WTC11 (cell line): ENCODE results near the gene FAM133A. TPM values are rescaled to one million over a fixed set of nuclear protein-coding genes. Genes with fewer than 3 reads are reported as not detected.

Experiments
- ATAC-seq: fragments of 200-7000 bp; cut with Tn5 transposase; 2 replicates; pipeline ENCODE4 v1.10.0; 2021; ENCODE audit warnings: mild to moderate bottlenecking, moderate library complexity
- CTCF ChIA-PET: fragments of 300-600 bp; sonication (Branson Sonifier 250); formaldehyde crosslinking; loops from one replicate; lab custom pipeline; 2021; ENCODE audit warnings: antibody characterized with exemption; lab: Charles Lee
- POLR2A ChIA-PET: fragments of 350-600 bp; sonication (Branson Sonifier 250); formaldehyde crosslinking; loops from one replicate; lab custom pipeline; 2021; ENCODE audit warnings: antibody characterized with exemption; lab: Charles Lee
- DNase-seq: peaks from one replicate; pipeline ENCODE4 v3.0.0; 2021; ENCODE audit warnings: low spot score
- H3K27ac Mint-ChIP-seq: 2 replicates; pipeline ENCODE4 v1.8.0; 2021; ENCODE audit warnings: mixed read lengths
- H3K27me3 Mint-ChIP-seq: 2 replicates; pipeline ENCODE4 v1.8.0; 2021; ENCODE audit warnings: low read depth, mild to moderate bottlenecking, moderate library complexity, mixed read lengths
- H3K36me3 Mint-ChIP-seq: 2 replicates; pipeline ENCODE4 v1.8.0; 2021; ENCODE audit warnings: mixed read lengths
- H3K4me1 Mint-ChIP-seq: 2 replicates; pipeline ENCODE4 v1.8.0; 2022; ENCODE audit warnings: mixed read lengths
- H3K4me3 Mint-ChIP-seq: 2 replicates; pipeline ENCODE4 v1.8.0; 2021; ENCODE audit warnings: mild to moderate bottlenecking, moderate library complexity, mixed read lengths
- H3K9me3 Mint-ChIP-seq: 2 replicates; pipeline ENCODE4 v1.8.0; 2021; ENCODE audit warnings: mixed read lengths
- CBFB ChIP-seq: sonication (generic); formaldehyde crosslinking; IDR thresholded peaks from 2 replicates; pipeline ENCODE4 v1.8.1; 2022; ENCODE audit warnings: mild to moderate bottlenecking, low read depth, missing genetic modification reagents
- CREM ChIP-seq: sonication (generic); formaldehyde crosslinking; IDR thresholded peaks from 2 replicates; pipeline ENCODE4 v1.8.1; 2022; ENCODE audit warnings: mild to moderate bottlenecking, missing genetic modification reagents, moderate library complexity
- FOXK1 ChIP-seq: sonication (generic); formaldehyde crosslinking; IDR thresholded peaks from 2 replicates; pipeline ENCODE4 v1.8.0; 2022; ENCODE audit warnings: mild to moderate bottlenecking, moderate library complexity, missing genetic modification reagents
- NFYB ChIP-seq: sonication (generic); formaldehyde crosslinking; conservative IDR thresholded peaks from 2 replicates; pipeline ENCODE4 v1.8.0; 2022; ENCODE audit warnings: low read depth, missing genetic modification reagents
- PRRX2 ChIP-seq: fragments of 250-450 bp; sonication (Bioruptor Pico); IDR thresholded peaks from 2 replicates; pipeline ENCODE4 v1.8.0; 2021; ENCODE audit warnings: mild to moderate bottlenecking
- RELA ChIP-seq: sonication (generic); formaldehyde crosslinking; IDR thresholded peaks from 2 replicates; pipeline ENCODE4 v1.8.1; 2022; ENCODE audit warnings: missing genetic modification reagents, mild to moderate bottlenecking, borderline replicate concordance
- RORB ChIP-seq: fragments of 250-450 bp; sonication (Bioruptor Pico); IDR thresholded peaks from 2 replicates; pipeline ENCODE4 v1.9.0; 2021; ENCODE audit warnings: mild to moderate bottlenecking
- SP1 ChIP-seq: sonication (generic); formaldehyde crosslinking; conservative IDR thresholded peaks from 2 replicates; pipeline ENCODE4 v1.8.1; 2022; ENCODE audit warnings: missing genetic modification reagents
- TEAD1 ChIP-seq: sonication (generic); formaldehyde crosslinking; IDR thresholded peaks from 2 replicates; pipeline ENCODE4 v1.8.0; 2022; ENCODE audit warnings: mild to moderate bottlenecking, missing genetic modification reagents
- ZNF121 ChIP-seq: sonication (generic); formaldehyde crosslinking; IDR thresholded peaks from 2 replicates; pipeline ENCODE4 v1.8.0; 2023; ENCODE audit warnings: missing genetic modification reagents
- ZNF317 ChIP-seq: sonication (generic); formaldehyde crosslinking; IDR thresholded peaks from 2 replicates; pipeline ENCODE4 v1.8.1; 2023; ENCODE audit warnings: low read depth, mild to moderate bottlenecking, moderate library complexity, missing genetic modification reagents, borderline replicate concordance
- total RNA-seq: library from RNA; stranded (reverse); gene quantifications from 3 replicates; pipeline ENCODE4 v1.2.3, GENCODE V29; 2021
- TF ChIP-seq, protein P1 (sequence below): fragments of 250-450 bp; sonication (Bioruptor Pico); conservative IDR thresholded peaks from 2 replicates; pipeline ENCODE4 v1.9.0; 2021; ENCODE audit warnings: mild to moderate bottlenecking
- TF ChIP-seq, protein P2 (sequence below): sonication (generic); formaldehyde crosslinking; IDR thresholded peaks from 2 replicates; pipeline ENCODE4 v1.8.1; 2022; ENCODE audit warnings: mild to moderate bottlenecking, moderate library complexity, missing genetic modification reagents
- TF ChIP-seq, protein P3 (sequence below): sonication (generic); formaldehyde crosslinking; IDR thresholded peaks from 2 replicates; pipeline ENCODE4 v1.8.1; 2022; ENCODE audit warnings: missing genetic modification reagents, borderline replicate concordance
- TF ChIP-seq, protein P4 (sequence below): sonication (generic); formaldehyde crosslinking; IDR thresholded peaks from 2 replicates; pipeline ENCODE4 v1.8.1; 2023; ENCODE audit warnings: mild to moderate bottlenecking, missing genetic modification reagents, borderline replicate concordance
- TF ChIP-seq, protein P5 (sequence below): sonication (generic); formaldehyde crosslinking; IDR thresholded peaks from 2 replicates; pipeline ENCODE4 v1.8.0; 2022; ENCODE audit warnings: missing genetic modification reagents
- TF ChIP-seq, protein P6 (sequence below): sonication (generic); formaldehyde crosslinking; IDR thresholded peaks from 2 replicates; pipeline ENCODE4 v1.8.0; 2022; ENCODE audit warnings: mild to moderate bottlenecking, missing genetic modification reagents

Gene FAM133A
- total RNA-seq, 1 experiment from 2014 or later, result 0.33 TPM

DNA sequence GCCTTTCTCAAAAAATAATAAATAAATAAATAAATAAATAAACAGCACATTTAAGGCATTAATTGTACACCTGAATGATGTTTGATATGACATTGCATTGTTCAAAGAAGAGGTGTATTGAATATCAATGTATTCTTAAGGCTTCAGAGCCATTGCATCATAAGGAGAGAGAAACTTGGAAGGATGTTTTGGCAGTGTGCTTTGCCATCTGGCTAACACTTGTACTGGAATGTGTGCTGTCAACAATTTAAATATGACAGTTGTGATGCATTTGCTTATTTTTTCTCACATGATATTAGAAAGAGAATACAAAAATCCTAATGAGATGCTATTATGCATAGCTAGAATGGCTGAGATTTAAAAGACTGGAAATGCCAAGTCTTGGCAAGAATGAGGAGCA is 67.8 kb downstream of the FAM133A start:
- TF ChIP-seq RORB (CRISPR knock-in tag) (no peak), ZNF317 (CRISPR knock-in tag) (no peak), ZNF121 (CRISPR knock-in tag) (no peak), SP1 (CRISPR knock-in tag) (no peak), PRRX2 (no peak)
- TF ChIP-seq, protein P1, sequence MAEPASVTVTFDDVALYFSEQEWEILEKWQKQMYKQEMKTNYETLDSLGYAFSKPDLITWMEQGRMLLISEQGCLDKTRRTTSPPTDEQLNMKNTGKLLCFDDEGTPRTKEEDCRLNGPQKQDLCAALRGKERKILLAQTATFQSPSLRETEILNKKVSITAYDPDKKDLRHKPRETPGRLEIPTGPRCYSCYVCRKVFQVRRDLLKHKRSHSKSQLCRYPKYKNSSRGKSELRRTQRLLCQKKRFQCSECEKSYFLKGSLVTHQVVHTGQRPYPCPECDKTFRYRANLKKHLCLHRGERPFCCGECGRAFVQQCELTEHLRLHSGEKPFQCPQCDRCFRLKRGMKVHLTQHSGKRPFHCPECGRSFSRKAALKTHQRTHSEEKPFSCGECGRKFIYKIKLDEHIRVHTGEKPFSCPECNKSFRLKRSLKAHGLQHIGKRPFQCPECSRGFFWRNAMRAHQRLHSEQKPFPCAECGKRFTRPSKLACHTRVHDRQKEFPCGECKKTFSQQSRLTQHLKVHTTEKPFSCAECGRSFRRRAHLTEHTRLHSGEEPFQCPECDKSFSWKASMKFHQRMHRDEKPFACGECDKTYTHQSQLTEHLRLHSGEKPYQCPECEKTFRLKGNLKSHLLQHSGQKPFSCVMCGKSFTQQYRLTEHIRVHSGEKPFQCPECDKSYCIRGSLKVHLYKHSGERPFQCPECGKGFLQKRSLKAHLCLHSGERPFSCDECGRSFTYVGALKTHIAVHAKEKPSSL (CRISPR knock-in tag), result no peak
- Mint-ChIP-seq H3K4me3 (no peak overlapping the region), H3K9me3 (peaks cover 12% of the 10 kb centered on the region), H3K27me3 (no peaks in the 10 kb centered on the region), H3K27ac (no peak overlapping the region), H3K36me3 (no peaks in the 10 kb centered on the region), H3K4me1 (peaks cover 14% of the 10 kb centered on the region)
- DNase-seq, result no peak
- CTCF ChIA-PET, result no interaction called here
- POLR2A ChIA-PET, result no interaction called here
- no peak for ATAC-seq

DNA sequence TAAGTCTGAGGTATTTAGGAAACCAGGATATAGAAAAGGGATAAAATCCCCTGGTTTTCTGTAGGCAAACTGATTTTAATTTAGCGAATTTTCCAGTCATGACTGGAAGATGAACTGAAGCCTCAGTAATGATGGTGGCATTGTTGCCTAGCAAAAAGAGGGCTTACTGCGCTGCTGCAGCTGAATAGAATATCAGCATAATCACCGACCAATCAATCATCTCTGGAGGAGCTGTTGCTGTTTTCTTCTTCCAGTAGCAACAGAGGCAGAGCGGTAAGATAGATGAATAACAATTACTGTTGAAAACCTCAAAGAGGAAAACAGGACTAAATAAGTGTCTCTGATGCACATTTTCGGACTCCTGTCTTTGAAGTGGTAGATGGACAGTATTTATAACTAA is 86.2 kb downstream of the FAM133A start:
- Mint-ChIP-seq H3K9me3 (peaks cover 15% of the 10 kb centered on the region), H3K4me3 (no peak overlapping the region), H3K27me3 (no peaks in the 10 kb centered on the region), H3K27ac (no peak overlapping the region), H3K4me1 (peaks cover 38% of the 10 kb centered on the region), H3K36me3 (peaks cover 19% of the 10 kb centered on the region)
- POLR2A ChIA-PET, result no interaction called here
- no peak for ATAC-seq
- CTCF ChIA-PET, result no interaction called here
- no peak for DNase-seq
- TF ChIP-seq CREM (no peak), NFYB (CRISPR knock-in tag) (no peak), FOXK1 (CRISPR knock-in tag) (no peak), TEAD1 (no peak), RELA (CRISPR knock-in tag) (no peak), SP1 (CRISPR knock-in tag) (no peak), CBFB (CRISPR knock-in tag) (no peak)
- TF ChIP-seq, protein P2, sequence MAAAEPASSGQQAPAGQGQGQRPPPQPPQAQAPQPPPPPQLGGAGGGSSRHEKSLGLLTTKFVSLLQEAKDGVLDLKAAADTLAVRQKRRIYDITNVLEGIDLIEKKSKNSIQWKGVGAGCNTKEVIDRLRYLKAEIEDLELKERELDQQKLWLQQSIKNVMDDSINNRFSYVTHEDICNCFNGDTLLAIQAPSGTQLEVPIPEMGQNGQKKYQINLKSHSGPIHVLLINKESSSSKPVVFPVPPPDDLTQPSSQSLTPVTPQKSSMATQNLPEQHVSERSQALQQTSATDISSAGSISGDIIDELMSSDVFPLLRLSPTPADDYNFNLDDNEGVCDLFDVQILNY (CRISPR knock-in tag), result no peak
- TF ChIP-seq, protein P3, sequence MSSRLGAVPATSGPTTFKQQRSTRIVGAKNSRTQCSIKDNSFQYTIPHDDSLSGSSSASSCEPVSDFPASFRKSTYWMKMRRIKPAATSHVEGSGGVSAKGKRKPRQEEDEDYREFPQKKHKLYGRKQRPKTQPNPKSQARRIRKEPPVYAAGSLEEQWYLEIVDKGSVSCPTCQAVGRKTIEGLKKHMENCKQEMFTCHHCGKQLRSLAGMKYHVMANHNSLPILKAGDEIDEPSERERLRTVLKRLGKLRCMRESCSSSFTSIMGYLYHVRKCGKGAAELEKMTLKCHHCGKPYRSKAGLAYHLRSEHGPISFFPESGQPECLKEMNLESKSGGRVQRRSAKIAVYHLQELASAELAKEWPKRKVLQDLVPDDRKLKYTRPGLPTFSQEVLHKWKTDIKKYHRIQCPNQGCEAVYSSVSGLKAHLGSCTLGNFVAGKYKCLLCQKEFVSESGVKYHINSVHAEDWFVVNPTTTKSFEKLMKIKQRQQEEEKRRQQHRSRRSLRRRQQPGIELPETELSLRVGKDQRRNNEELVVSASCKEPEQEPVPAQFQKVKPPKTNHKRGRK (CRISPR knock-in tag), result no peak
- TF ChIP-seq, protein P4, sequence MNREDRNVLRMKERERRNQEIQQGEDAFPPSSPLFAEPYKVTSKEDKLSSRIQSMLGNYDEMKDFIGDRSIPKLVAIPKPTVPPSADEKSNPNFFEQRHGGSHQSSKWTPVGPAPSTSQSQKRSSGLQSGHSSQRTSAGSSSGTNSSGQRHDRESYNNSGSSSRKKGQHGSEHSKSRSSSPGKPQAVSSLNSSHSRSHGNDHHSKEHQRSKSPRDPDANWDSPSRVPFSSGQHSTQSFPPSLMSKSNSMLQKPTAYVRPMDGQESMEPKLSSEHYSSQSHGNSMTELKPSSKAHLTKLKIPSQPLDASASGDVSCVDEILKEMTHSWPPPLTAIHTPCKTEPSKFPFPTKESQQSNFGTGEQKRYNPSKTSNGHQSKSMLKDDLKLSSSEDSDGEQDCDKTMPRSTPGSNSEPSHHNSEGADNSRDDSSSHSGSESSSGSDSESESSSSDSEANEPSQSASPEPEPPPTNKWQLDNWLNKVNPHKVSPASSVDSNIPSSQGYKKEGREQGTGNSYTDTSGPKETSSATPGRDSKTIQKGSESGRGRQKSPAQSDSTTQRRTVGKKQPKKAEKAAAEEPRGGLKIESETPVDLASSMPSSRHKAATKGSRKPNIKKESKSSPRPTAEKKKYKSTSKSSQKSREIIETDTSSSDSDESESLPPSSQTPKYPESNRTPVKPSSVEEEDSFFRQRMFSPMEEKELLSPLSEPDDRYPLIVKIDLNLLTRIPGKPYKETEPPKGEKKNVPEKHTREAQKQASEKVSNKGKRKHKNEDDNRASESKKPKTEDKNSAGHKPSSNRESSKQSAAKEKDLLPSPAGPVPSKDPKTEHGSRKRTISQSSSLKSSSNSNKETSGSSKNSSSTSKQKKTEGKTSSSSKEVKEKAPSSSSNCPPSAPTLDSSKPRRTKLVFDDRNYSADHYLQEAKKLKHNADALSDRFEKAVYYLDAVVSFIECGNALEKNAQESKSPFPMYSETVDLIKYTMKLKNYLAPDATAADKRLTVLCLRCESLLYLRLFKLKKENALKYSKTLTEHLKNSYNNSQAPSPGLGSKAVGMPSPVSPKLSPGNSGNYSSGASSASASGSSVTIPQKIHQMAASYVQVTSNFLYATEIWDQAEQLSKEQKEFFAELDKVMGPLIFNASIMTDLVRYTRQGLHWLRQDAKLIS (CRISPR knock-in tag), result no peak
- TF ChIP-seq, protein P5, sequence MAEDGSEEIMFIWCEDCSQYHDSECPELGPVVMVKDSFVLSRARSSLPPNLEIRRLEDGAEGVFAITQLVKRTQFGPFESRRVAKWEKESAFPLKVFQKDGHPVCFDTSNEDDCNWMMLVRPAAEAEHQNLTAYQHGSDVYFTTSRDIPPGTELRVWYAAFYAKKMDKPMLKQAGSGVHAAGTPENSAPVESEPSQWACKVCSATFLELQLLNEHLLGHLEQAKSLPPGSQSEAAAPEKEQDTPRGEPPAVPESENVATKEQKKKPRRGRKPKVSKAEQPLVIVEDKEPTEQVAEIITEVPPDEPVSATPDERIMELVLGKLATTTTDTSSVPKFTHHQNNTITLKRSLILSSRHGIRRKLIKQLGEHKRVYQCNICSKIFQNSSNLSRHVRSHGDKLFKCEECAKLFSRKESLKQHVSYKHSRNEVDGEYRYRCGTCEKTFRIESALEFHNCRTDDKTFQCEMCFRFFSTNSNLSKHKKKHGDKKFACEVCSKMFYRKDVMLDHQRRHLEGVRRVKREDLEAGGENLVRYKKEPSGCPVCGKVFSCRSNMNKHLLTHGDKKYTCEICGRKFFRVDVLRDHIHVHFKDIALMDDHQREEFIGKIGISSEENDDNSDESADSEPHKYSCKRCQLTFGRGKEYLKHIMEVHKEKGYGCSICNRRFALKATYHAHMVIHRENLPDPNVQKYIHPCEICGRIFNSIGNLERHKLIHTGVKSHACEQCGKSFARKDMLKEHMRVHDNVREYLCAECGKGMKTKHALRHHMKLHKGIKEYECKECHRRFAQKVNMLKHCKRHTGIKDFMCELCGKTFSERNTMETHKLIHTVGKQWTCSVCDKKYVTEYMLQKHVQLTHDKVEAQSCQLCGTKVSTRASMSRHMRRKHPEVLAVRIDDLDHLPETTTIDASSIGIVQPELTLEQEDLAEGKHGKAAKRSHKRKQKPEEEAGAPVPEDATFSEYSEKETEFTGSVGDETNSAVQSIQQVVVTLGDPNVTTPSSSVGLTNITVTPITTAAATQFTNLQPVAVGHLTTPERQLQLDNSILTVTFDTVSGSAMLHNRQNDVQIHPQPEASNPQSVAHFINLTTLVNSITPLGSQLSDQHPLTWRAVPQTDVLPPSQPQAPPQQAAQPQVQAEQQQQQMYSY (CRISPR knock-in tag), result no peak
- TF ChIP-seq, protein P6, sequence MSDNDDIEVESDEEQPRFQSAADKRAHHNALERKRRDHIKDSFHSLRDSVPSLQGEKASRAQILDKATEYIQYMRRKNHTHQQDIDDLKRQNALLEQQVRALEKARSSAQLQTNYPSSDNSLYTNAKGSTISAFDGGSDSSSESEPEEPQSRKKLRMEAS (CRISPR knock-in tag), result no peak
